H1 (cell line): ENCODE data around the gene JPH3. TPM values are rescaled to one million over a fixed set of nuclear protein-coding genes. Genes with fewer than 3 reads are reported as not detected.

Experiments used
- CTCF ChIA-PET: fragments of 300-600 bp; sonication (Branson Sonifier 250); formaldehyde crosslinking; loops from one replicate; lab custom pipeline; 2021; ENCODE audit not compliant: partially characterized antibody; lab: Charles Lee
- POLR2A ChIA-PET: fragments of 300-600 bp; sonication (Branson Sonifier 250); formaldehyde crosslinking; loops from one replicate; lab custom pipeline; 2021; ENCODE audit warnings: inconsistent platforms; ENCODE audit not compliant: partially characterized antibody; lab: Charles Lee
- DNase-seq, 2 experiments: peaks; one replicate each; pipeline versions ENCODE4 v3.0.0 to v3.0.0-alpha.2; 2010 to 2022; ENCODE audit warnings: low spot score in 2 of 2, low read depth in 1 of 2, mixed read lengths in 1 of 2
- FAIRE-seq: peaks from 2 replicates; lab custom pipeline; 2011; peaks lifted over from hg19 to GRCh38; lab: Jason Lieb, UNC
- H2AFZ ChIP-seq: 2 replicates; pipeline ENCODE4 v1.8.1; 2012; ENCODE audit warnings: low read length, inconsistent platforms
- H2AK5ac ChIP-seq: 2 replicates; pipeline ENCODE4 v1.6.1; 2013; ENCODE audit warnings: low read depth, low read length
- H2BK120ac ChIP-seq: replicated peaks from 2 replicates; pipeline ENCODE3; 2013; ENCODE audit warnings: low read depth, low read length, inconsistent platforms
- H2BK12ac ChIP-seq: 2 replicates; pipeline ENCODE4 v1.6.1; 2013; ENCODE audit warnings: low read depth, low read length
- H2BK15ac ChIP-seq: 2 replicates; pipeline ENCODE4 v1.6.1; 2013; ENCODE audit warnings: low read length
- H2BK20ac ChIP-seq: 2 replicates; pipeline ENCODE4 v1.6.1; 2013; ENCODE audit warnings: low read length
- H2BK5ac ChIP-seq: 2 replicates; pipeline ENCODE4 v1.6.1; 2013; ENCODE audit warnings: low read depth, low read length
- H3K14ac ChIP-seq: 2 replicates; pipeline ENCODE4 v1.6.1; 2013; ENCODE audit warnings: inconsistent platforms; ENCODE audit not compliant: insufficient read length
- H3K18ac ChIP-seq: 2 replicates; pipeline ENCODE4 v1.6.1; 2013; ENCODE audit warnings: low read length; ENCODE audit errors: extremely low read depth
- H3K23ac ChIP-seq: 2 replicates; pipeline ENCODE4 v1.6.1; 2013; ENCODE audit warnings: inconsistent platforms; ENCODE audit not compliant: insufficient read length
- H3K23me2 ChIP-seq: 2 replicates; pipeline ENCODE4 v1.6.1; 2013; ENCODE audit warnings: low read depth, low read length
- H3K27ac ChIP-seq: 2 replicates; pipeline ENCODE4 v1.6.1; 2011; ENCODE audit warnings: low read depth, low read length, inconsistent platforms
- H3K27me3 ChIP-seq, 4 experiments: replicated peaks in 1 of 4; 1 replicate in 1 of 4; 2 replicates in 3 of 4; pipeline versions ENCODE4 v1.6.1 to v1.8.1; 2011 to 2013; ENCODE audit warnings: low read length in 3 of 4, mild to moderate bottlenecking in 3 of 4, inconsistent platforms in 2 of 4, mixed read lengths in 2 of 4, moderate library complexity in 1 of 4; ENCODE audit not compliant: control insufficient read depth in 3 of 4, insufficient read depth in 3 of 4; ENCODE audit errors: extremely low read depth in 1 of 4
- H3K36me3 ChIP-seq, 4 experiments: 2 replicates each; pipeline versions ENCODE4 v1.6.1 to v1.8.1; 2011 to 2013; ENCODE audit warnings: mild to moderate bottlenecking in 4 of 4, low read length in 3 of 4, moderate library complexity in 2 of 4, control low read depth in 1 of 4, inconsistent platforms in 1 of 4; ENCODE audit not compliant: insufficient read depth in 4 of 4, control insufficient read depth in 2 of 4
- H3K4ac ChIP-seq: replicated peaks from 2 replicates; pipeline ENCODE3; 2013; ENCODE audit warnings: low read length, low read depth, mixed read lengths, inconsistent platforms; ENCODE audit not compliant: insufficient read length
- H3K4me1 ChIP-seq, 4 experiments: replicated peaks in 1 of 4; 1 replicate in 1 of 4; 2 replicates in 3 of 4; pipeline versions ENCODE4 v1.6.1 to v1.8.1; 2011 to 2013; ENCODE audit warnings: low read length in 3 of 4, inconsistent platforms in 2 of 4, mixed read lengths in 1 of 4; ENCODE audit not compliant: insufficient read depth in 4 of 4, control insufficient read depth in 3 of 4
- H3K4me2 ChIP-seq, 2 experiments: 2 replicates each; pipeline versions ENCODE4 v1.6.1 to v1.8.1; 2011 to 2013; ENCODE audit warnings: low read depth in 2 of 2, low read length in 2 of 2, control low read depth in 1 of 2, inconsistent platforms in 1 of 2, mild to moderate bottlenecking in 1 of 2; ENCODE audit not compliant: insufficient read depth in 1 of 2
- H3K4me3 ChIP-seq, 4 experiments: fragments of 200-600, 300-600 bp in 1 of 4; sonication (generic), shearing (Covaris generic), sonication (Bioruptor Twin) in 1 of 4; 2 replicates each; pipeline versions ENCODE4 v1.5.1 to v1.8.1; 2011 to 2016; ENCODE audit warnings: low read length in 4 of 4, low read depth in 3 of 4, control low read depth in 2 of 4, inconsistent platforms in 2 of 4, mild to moderate bottlenecking in 2 of 4, mixed read lengths in 1 of 4, moderate library complexity in 1 of 4; ENCODE audit not compliant: insufficient read depth in 2 of 4; ENCODE audit errors: extremely low read depth in 1 of 4
- H3K56ac ChIP-seq: replicated peaks from 2 replicates; pipeline ENCODE3; 2013; ENCODE audit warnings: low read depth, mild to moderate bottlenecking, mixed read lengths, low read length, inconsistent platforms; ENCODE audit not compliant: insufficient read length
- H3K79me1 ChIP-seq: 2 replicates; pipeline ENCODE4 v1.6.1; 2013; ENCODE audit warnings: low read depth, low read length, control low read depth
- H3K79me2 ChIP-seq, 2 experiments: 2 replicates each; pipeline versions ENCODE4 v1.6.1 to v1.8.1; 2012 to 2013; ENCODE audit warnings: low read length in 2 of 2, mild to moderate bottlenecking in 2 of 2, inconsistent platforms in 1 of 2; ENCODE audit not compliant: insufficient read depth in 2 of 2, control insufficient read depth in 1 of 2
- H3K9ac ChIP-seq, 4 experiments: replicated peaks in 1 of 4; 1 replicate in 1 of 4; 2 replicates in 3 of 4; pipeline versions ENCODE4 v1.6.1 to v1.8.1; 2011 to 2013; ENCODE audit warnings: low read depth in 3 of 4, low read length in 3 of 4, control low read depth in 2 of 4, mild to moderate bottlenecking in 2 of 4, moderate library complexity in 2 of 4, inconsistent platforms in 1 of 4; ENCODE audit errors: extremely low read depth in 1 of 4
- H3K9me3 ChIP-seq, 2 experiments: 2 replicates each; pipeline versions ENCODE4 v1.6.1 to v1.8.1; 2012 to 2013; ENCODE audit warnings: mild to moderate bottlenecking in 2 of 2, moderate library complexity in 2 of 2, control low read depth in 1 of 2, inconsistent platforms in 1 of 2, low read depth in 1 of 2, low read length in 1 of 2, mixed read lengths in 1 of 2; ENCODE audit not compliant: insufficient read depth in 2 of 2
- H4K20me1 ChIP-seq, 2 experiments: replicated peaks in 1 of 2; 2 replicates each; pipeline versions ENCODE3 to v1.8.1; 2011 to 2013; ENCODE audit warnings: inconsistent platforms in 2 of 2, low read length in 2 of 2, mild to moderate bottlenecking in 1 of 2; ENCODE audit not compliant: insufficient read depth in 2 of 2, control insufficient read depth in 1 of 2
- H4K5ac ChIP-seq: 2 replicates; pipeline ENCODE4 v1.6.1; 2013; ENCODE audit warnings: low read length, low read depth, mixed read lengths, inconsistent platforms; ENCODE audit not compliant: insufficient read length
- H4K8ac ChIP-seq: 2 replicates; pipeline ENCODE4 v1.8.0; 2013; ENCODE audit warnings: mild to moderate bottlenecking, moderate library complexity, low read length, inconsistent platforms; ENCODE audit not compliant: insufficient read depth; ENCODE audit errors: extremely low read depth
- H4K91ac ChIP-seq: replicated peaks from 2 replicates; pipeline ENCODE3; 2013; ENCODE audit warnings: low read length, mixed read lengths, inconsistent platforms; ENCODE audit not compliant: insufficient read length
- CEBPB ChIP-seq: IDR thresholded peaks from 2 replicates; pipeline ENCODE4 v1.6.1; 2012; ENCODE audit warnings: low read depth, low read length
- CTBP2 ChIP-seq: IDR thresholded peaks from 2 replicates; pipeline ENCODE4 v1.7.0; 2011; ENCODE audit warnings: borderline replicate concordance, mild to moderate bottlenecking, moderate library complexity, mixed read lengths, low read length; ENCODE audit not compliant: insufficient read depth, insufficient read length
- JUN ChIP-seq: IDR thresholded peaks from 2 replicates; pipeline ENCODE4 v1.6.1; 2011; ENCODE audit warnings: low read depth, mild to moderate bottlenecking, improper control_type of control experiment, low read length
- JUND ChIP-seq: IDR thresholded peaks from 2 replicates; pipeline ENCODE4 v1.6.1; 2011; ENCODE audit warnings: mild to moderate bottlenecking, improper control_type of control experiment, low read length
- KDM5A ChIP-seq: fragments of 200-600 bp; IDR thresholded peaks from 2 replicates; pipeline ENCODE4 v1.7.1; 2012; ENCODE audit warnings: mild to moderate bottlenecking, low read length, inconsistent platforms, mixed read lengths
- RAD21 ChIP-seq, 2 experiments: IDR thresholded peaks in 1 of 2; conservative IDR thresholded peaks in 1 of 2; 2 replicates each; pipeline ENCODE4 v1.6.1; 2011; ENCODE audit warnings: low read depth in 2 of 2, low read length in 2 of 2, improper control_type of control experiment in 1 of 2, inconsistent platforms in 1 of 2, mild to moderate bottlenecking in 1 of 2, moderate library complexity in 1 of 2
- RNF2 ChIP-seq: fragments of 200-900, 300-1000 bp; sonication (generic); IDR thresholded peaks from 2 replicates; pipeline ENCODE4 v1.7.1; 2016; ENCODE audit warnings: borderline replicate concordance, low read depth, mild to moderate bottlenecking, antibody characterized with exemption, low read length; ENCODE audit not compliant: poor library complexity, severe bottlenecking; ENCODE audit errors: missing control alignments
- SP2 ChIP-seq: IDR thresholded peaks from 2 replicates; pipeline ENCODE4 v1.6.1; 2012; ENCODE audit warnings: mild to moderate bottlenecking, low read length, inconsistent platforms
- SUZ12 ChIP-seq: fragments of 200-600 bp; sonication (generic); IDR thresholded peaks from 2 replicates; pipeline ENCODE4 v1.6.1; 2012; ENCODE audit warnings: mild to moderate bottlenecking, inconsistent platforms, low read length, moderate library complexity, mixed read lengths
- WGBS, 2 experiments: shearing (Covaris generic) in 1 of 2; methylation state at CpG; one replicate each; pipeline versions ENCODE4 v1.1.6 to v1.1.7; 2013 to 2015; ENCODE audit warnings: low lambda C conversion rate in 2 of 2, mixed read lengths in 2 of 2, inconsistent platforms in 1 of 2, low coverage in 1 of 2, missing lambda C conversion rate in 1 of 2; ENCODE audit not compliant: insufficient replicate concordance in 2 of 2, insufficient coverage in 1 of 2, insufficient read length in 1 of 2; ENCODE audit errors: extremely low coverage in 1 of 2, missing lambda C conversion rate in 1 of 2; 5-methylcytosine and 5-hydroxymethylcytosine counted together
- polyA plus RNA-seq, 7 experiments: library from polyadenylated mRNA; depleted of rRNA in 3 of 7; stranded (reverse) in 5 of 7; unstranded in 2 of 7; fragments of >200 nt in 5 of 7; fragments of 200-250 nt in 2 of 7; gene quantifications; 1 replicate in 5 of 7; 2 replicates in 1 of 7; 4 replicates in 1 of 7; pipeline versions ENCODE4 v1.2.1 to v1.2.3, GENCODE V29; 2011 to 2013; ENCODE audit warnings: missing spikeins in 2 of 7, mixed read lengths in 2 of 7
- total RNA-seq: library from RNA; stranded (reverse); fragmentation: NEBNext Ultra II Directional; extraction: Animal tissue kit (Norgen Biotek cat#: 25700); gene quantifications from 2 replicates; pipeline ENCODE4 v1.2.1, GENCODE V29; 2021

JPH3 gene
- total and polyA plus RNA-seq, 2 of the 8 experiments (the other 6 are each of a cell fraction or from before 2014, with no cell fraction given), result 10.3 to 28.3 TPM

- Histone ChIP-seq H2AK5ac (no peak overlapping the region), H3K4me3 (no peak overlapping the region), H3K36me3 (peaks cover 6 to 22% (median 15%) of the 10 kb centered on the region in 4 experiments; a peak in 7 of 8 replicates), H3K23me2 (no peaks in the 10 kb centered on the region), H3K4me2 (no peak overlapping the region), H3K9me3 (no peaks in the 10 kb centered on the region), H2BK12ac (no peak overlapping the region), H2BK20ac (no peak overlapping the region), H4K20me1 (peaks cover 7 to 8% of the 10 kb centered on the region in 2 experiments), H3K27me3 (no peaks in the 10 kb centered on the region), H3K79me2 (no peaks in the 10 kb centered on the region; a peak in 1 of 4 replicates), H2BK120ac (no peak overlapping the region), H3K56ac (no peak overlapping the region), H3K9ac (no peak overlapping the region), H2BK5ac (no peak overlapping the region), H4K91ac (no peak overlapping the region), H4K8ac (no peak overlapping the region), H2BK15ac (no peak overlapping the region), H3K4ac (no peak overlapping the region), H4K5ac (no peak overlapping the region), H2AFZ (no peak overlapping the region), H3K23ac (no peak overlapping the region), H3K27ac (no peak overlapping the region), H3K4me1 (no peaks in the 10 kb centered on the region; a peak in 2 of 7 replicates), H3K79me1 (peaks cover 5% of the 10 kb centered on the region; the same call in 1 of the 2 replicates), H3K14ac (no peak overlapping the region), H3K18ac (no peak overlapping the region)
- POLR2A ChIA-PET, result interaction anchor here (0.7 to 1.3 kb wide), 2 partner anchors 8 to 11 kb away, joined by 5 to 7 read pairs; no protein-coding TSS in a partner anchor
- TF ChIP-seq JUND (no peak), JUN (no peak), RAD21 (IDR thresholded peaks at IDR 0.05 in 1 of 2, conservative IDR thresholded peaks at IDR 0.05 in 1 of 2; ENCODE audit: low read depth in 2 of 2, low read length in 2 of 2) (no peak), RNF2 (no peak), CTBP2 (no peak), SP2 (no peak), SUZ12 (no peak), KDM5A (no peak), CEBPB (no peak)
- WGBS, 2 experiments, result 86% methylated on average over 11 of the region's 11 CpGs; no CpG with 5 or more reads in 1 of the 2 experiments
- FAIRE-seq (no peak), DNase-seq (no peak)
- CTCF ChIA-PET, result interaction anchor here (0.6 to 3.3 kb wide), 9 partner anchors 10 to 226 kb away, joined by 3 to 47 read pairs (median 5); no protein-coding TSS in a partner anchor
Measured at GRCh38 chr16:87701078-87701460, 98.8 kb downstream of the JPH3 start.
